ENCODE data around the gene HNRNPC. TPM values are rescaled to one million over a fixed set of nuclear protein-coding genes. Genes with fewer than 3 reads are reported as not detected.
"Not testable (repeated sequence)": the region's sequence is repeated elsewhere in the genome, so short reads cannot be mapped to it uniquely, and the experiment has no call there.

Gene HNRNPC
- total RNA-seq, 1 donor from 2014 or later = 601 TPM

DNA sequence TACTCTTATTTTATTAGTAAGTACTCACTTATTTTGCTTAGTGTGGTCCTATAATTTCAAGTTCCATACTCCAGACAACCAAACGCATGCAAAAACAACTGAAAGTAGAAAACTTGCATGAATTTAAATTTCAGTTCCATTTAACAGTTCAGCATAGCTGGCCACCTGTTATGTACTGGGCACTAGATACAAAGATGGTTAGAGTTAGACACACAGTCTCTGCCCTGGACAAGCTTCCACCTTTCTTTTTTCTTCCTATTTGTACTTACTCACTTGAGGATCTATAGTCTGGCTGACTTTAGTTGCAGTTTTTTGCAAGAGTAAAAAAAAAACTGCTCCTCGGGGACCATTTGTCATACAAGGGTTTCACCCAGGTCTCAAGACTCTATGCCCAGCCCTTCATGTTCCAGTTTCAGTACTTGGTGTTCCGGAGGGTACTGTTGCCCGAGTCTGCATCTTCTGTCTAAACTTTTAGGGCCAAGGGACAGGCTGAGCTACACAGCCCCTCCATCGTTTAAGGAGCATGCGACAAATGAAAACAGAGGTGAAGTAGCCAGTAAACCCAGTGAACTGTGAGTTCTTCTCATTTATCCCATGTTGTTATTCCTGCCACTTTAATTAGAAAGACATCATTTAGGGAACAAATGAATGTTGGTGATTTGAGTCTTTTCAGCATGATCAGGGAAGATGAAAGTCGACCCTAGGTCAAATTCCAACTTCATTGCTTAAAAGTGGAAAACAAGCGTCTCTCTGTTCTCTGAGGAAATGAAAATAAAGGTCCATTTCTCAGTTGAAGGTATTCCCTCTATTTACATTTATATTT, 33.0 kb upstream of the HNRNPC start:
- no peaks in the 10 kb centered on the region for H3K4me1 Mint-ChIP-seq (ENCODE audit: unreplicated experiment)
- no peaks in the 10 kb centered on the region for H3K9me3 Mint-ChIP-seq (ENCODE audit: unreplicated experiment)

GRCh38 chr14:21300892-21301291, 31.6 kb upstream of the HNRNPC start:
- Mint-ChIP-seq H3K4me1 (ENCODE audit: unreplicated experiment) (no peaks in the 10 kb centered on the region), H3K27me3 (ENCODE audit: unreplicated experiment) (no peaks in the 10 kb centered on the region), H3K4me3 (ENCODE audit: unreplicated experiment) (no peak overlapping the region), H3K27ac (ENCODE audit: unreplicated experiment) (no peak overlapping the region), H3K9me3 (ENCODE audit: unreplicated experiment) (no peaks in the 10 kb centered on the region), H3K36me3 (ENCODE audit: low read depth, unreplicated experiment) (no peaks in the 10 kb centered on the region)
- peak; percentile 41 for DNase-seq (ENCODE audit: low spot score)
- no peak for TF ChIP-seq CTCF (IDR thresholded peaks at IDR 0.05; ENCODE audit: unreplicated experiment)

More for the DNA sequence above, 33.0 kb upstream of the HNRNPC start:
- Mint-ChIP-seq H3K27ac (ENCODE audit: unreplicated experiment) (no peak overlapping the region), H3K27me3 (ENCODE audit: unreplicated experiment) (no peaks in the 10 kb centered on the region), H3K4me3 (ENCODE audit: unreplicated experiment) (no peak overlapping the region), H3K36me3 (ENCODE audit: low read depth, unreplicated experiment) (no peaks in the 10 kb centered on the region)
- DNase-seq (ENCODE audit: low spot score) = no peak
- TF ChIP-seq CTCF (IDR thresholded peaks at IDR 0.05; ENCODE audit: unreplicated experiment) = no peak

DNA sequence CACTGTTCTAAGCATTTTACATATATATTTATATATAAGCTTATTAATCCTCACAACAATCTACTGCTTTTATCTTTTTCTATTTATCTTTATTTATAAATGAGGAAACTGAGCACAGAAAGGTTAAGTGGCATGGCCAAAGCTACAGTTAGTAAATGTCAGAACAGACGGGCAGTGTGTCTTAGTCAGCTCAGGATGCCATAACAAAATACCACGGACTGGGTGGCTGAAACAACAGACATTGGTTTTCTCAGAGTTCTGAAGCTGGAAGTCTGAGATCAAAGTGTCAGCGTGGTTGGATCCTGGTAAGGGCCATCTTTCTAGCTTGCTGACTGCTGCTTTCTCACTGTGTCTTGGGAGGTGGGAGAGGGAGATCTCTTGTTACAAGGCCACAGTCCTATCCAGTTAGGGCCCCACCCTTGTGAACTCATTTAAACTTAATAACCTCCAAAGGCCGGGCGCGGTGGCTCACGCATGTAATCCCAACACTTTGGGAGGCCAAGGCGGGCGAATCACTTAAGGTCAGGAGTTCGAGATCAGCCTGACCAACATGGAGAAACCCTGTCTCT, 30.4 kb upstream of the HNRNPC start:
- no peaks in the 10 kb centered on the region for H3K9me3 Mint-ChIP-seq (ENCODE audit: unreplicated experiment)
- H3K4me3 Mint-ChIP-seq (ENCODE audit: unreplicated experiment) = no peak overlapping the region
- H3K27me3 Mint-ChIP-seq (ENCODE audit: unreplicated experiment) = no peaks in the 10 kb centered on the region
- no peak for TF ChIP-seq CTCF (IDR thresholded peaks at IDR 0.05; ENCODE audit: unreplicated experiment)
- H3K36me3 Mint-ChIP-seq (ENCODE audit: low read depth, unreplicated experiment) = no peaks in the 10 kb centered on the region
- no peak for DNase-seq (ENCODE audit: low spot score)
- no peak overlapping the region for H3K27ac Mint-ChIP-seq (ENCODE audit: unreplicated experiment)
- no peaks in the 10 kb centered on the region for H3K4me1 Mint-ChIP-seq (ENCODE audit: unreplicated experiment)

- no peaks in the 10 kb centered on the region for H3K27me3 Mint-ChIP-seq (ENCODE audit: unreplicated experiment)
- DNase-seq (ENCODE audit: low spot score) = no peak
- H3K4me1 Mint-ChIP-seq (ENCODE audit: unreplicated experiment) = no peaks in the 10 kb centered on the region
- peaks cover 2% of the 10 kb centered on the region for H3K36me3 Mint-ChIP-seq (ENCODE audit: low read depth, unreplicated experiment)
- no peak for TF ChIP-seq CTCF (IDR thresholded peaks at IDR 0.05; ENCODE audit: unreplicated experiment)
- no peaks in the 10 kb centered on the region for H3K9me3 Mint-ChIP-seq (ENCODE audit: unreplicated experiment)
- no peak overlapping the region for H3K4me3 Mint-ChIP-seq (ENCODE audit: unreplicated experiment)
- H3K27ac Mint-ChIP-seq (ENCODE audit: unreplicated experiment) = no peak overlapping the region
These were observed 29.1 kb upstream of the HNRNPC start for GRCh38 chr14:21298358-21298757.

- H3K9me3 Mint-ChIP-seq (ENCODE audit: unreplicated experiment); H3K4me3 Mint-ChIP-seq (ENCODE audit: unreplicated experiment); H3K4me1 Mint-ChIP-seq (ENCODE audit: unreplicated experiment); H3K36me3 Mint-ChIP-seq (ENCODE audit: low read depth, unreplicated experiment); DNase-seq (ENCODE audit: low spot score); H3K27ac Mint-ChIP-seq (ENCODE audit: unreplicated experiment); H3K27me3 Mint-ChIP-seq (ENCODE audit: unreplicated experiment): not testable (repeated sequence)
These were observed 24.8 kb upstream of the HNRNPC start for GRCh38 chr14:21294026-21294425.

All from endothelial cell (in vitro differentiated cells).